Thymus (tissue), 11 donors: ENCODE results near the gene EMSY. TPM values are rescaled to one million over a fixed set of nuclear protein-coding genes. Genes with fewer than 3 reads are reported as not detected.
A peak's percentile ranks its signal among the peaks of the same experiment; 100 is the strongest.

ENCODE experiments used
- DNase-seq, 9 donors: peaks; one replicate each; pipeline ENCODE4 v3.0.0-alpha.2; 2013; ENCODE audit warnings: low spot score in 9 of 9, low read depth in 6 of 9, missing footprints in 1 of 9
- H3K27ac ChIP-seq, 2 donors: one replicate each; pipeline ENCODE4 v1.5.1; 2013; ENCODE audit warnings: control low read depth in 1 of 2, low read depth in 1 of 2, low read length in 1 of 2, mild to moderate bottlenecking in 1 of 2, moderate library complexity in 1 of 2
- H3K27me3 ChIP-seq, 2 donors: one replicate each; pipeline ENCODE4 v1.5.1; 2013; ENCODE audit warnings: low read length in 1 of 2; ENCODE audit not compliant: control insufficient read depth in 2 of 2, insufficient read depth in 1 of 2
- H3K36me3 ChIP-seq, 2 donors: one replicate each; pipeline ENCODE4 v1.5.1; 2013; ENCODE audit warnings: low read length in 1 of 2, mild to moderate bottlenecking in 1 of 2, moderate library complexity in 1 of 2; ENCODE audit not compliant: control insufficient read depth in 2 of 2, insufficient read depth in 2 of 2
- H3K4me1 ChIP-seq, 2 donors: one replicate each; pipeline ENCODE4 v1.5.1; 2013; ENCODE audit warnings: low read length in 2 of 2; ENCODE audit not compliant: control insufficient read depth in 2 of 2, insufficient read depth in 2 of 2
- H3K4me3 ChIP-seq, 2 donors: one replicate each; pipeline ENCODE4 v1.5.1; 2013; ENCODE audit warnings: low read length in 2 of 2, control low read depth in 1 of 2, mild to moderate bottlenecking in 1 of 2
- H3K9me3 ChIP-seq, 2 donors: one replicate each; pipeline ENCODE4 v1.5.1; 2013; ENCODE audit warnings: low read length in 1 of 2, mild to moderate bottlenecking in 1 of 2; ENCODE audit not compliant: control insufficient read depth in 2 of 2, insufficient read depth in 1 of 2
- WGBS: extraction: QIAGEN DNeasy Blood & Tissue Kit; methylation state at CpG from one replicate; pipeline ENCODE4 v1.1.7; 2013; 5-methylcytosine and 5-hydroxymethylcytosine counted together
- polyA plus RNA-seq: library from polyadenylated mRNA; stranded (reverse); fragments of 200-250 nt; gene quantifications from one replicate; pipeline ENCODE4 v1.2.3, GENCODE V29; 2013
- total RNA-seq: library from RNA; stranded (reverse); fragments of 120-200 nt; gene quantifications from one replicate; pipeline ENCODE4 v1.2.4, GENCODE V29; 2013
- donor health status: healthy.

The EMSY gene
- total and polyA plus RNA-seq, 2 donors: 9.3 to 11.8 TPM

DNA sequence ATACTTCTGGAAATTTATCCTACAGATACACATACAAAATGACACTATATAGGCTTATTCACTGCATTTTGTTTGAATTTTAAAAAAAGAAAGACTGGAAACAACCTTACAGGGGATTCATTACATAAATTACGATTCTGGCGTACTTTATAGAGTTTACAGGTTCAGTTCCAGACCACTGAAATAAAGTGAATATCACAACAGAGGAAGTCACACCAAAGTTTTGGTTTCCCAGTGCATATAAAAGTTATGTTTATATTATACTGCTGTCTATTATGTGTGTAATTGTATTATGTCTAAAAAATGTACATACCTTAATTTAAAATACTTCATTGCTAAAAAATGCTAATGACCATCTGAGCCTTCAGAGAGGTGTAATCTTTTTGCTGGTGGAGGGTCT lies 62.0 kb downstream of the EMSY start:
- DNase-seq: no peak
- Histone ChIP-seq H3K27me3 (no peaks in the 10 kb centered on the region), H3K27ac (no peak overlapping the region), H3K4me1 (no peaks in the 10 kb centered on the region), H3K4me3 (no peak overlapping the region), H3K36me3 (peaks cover 0 to 4% of the 10 kb centered on the region in 2 donors), H3K9me3 (no peaks in the 10 kb centered on the region)
- WGBS: 97% methylated on average over 2 of the region's 2 CpGs

DNA sequence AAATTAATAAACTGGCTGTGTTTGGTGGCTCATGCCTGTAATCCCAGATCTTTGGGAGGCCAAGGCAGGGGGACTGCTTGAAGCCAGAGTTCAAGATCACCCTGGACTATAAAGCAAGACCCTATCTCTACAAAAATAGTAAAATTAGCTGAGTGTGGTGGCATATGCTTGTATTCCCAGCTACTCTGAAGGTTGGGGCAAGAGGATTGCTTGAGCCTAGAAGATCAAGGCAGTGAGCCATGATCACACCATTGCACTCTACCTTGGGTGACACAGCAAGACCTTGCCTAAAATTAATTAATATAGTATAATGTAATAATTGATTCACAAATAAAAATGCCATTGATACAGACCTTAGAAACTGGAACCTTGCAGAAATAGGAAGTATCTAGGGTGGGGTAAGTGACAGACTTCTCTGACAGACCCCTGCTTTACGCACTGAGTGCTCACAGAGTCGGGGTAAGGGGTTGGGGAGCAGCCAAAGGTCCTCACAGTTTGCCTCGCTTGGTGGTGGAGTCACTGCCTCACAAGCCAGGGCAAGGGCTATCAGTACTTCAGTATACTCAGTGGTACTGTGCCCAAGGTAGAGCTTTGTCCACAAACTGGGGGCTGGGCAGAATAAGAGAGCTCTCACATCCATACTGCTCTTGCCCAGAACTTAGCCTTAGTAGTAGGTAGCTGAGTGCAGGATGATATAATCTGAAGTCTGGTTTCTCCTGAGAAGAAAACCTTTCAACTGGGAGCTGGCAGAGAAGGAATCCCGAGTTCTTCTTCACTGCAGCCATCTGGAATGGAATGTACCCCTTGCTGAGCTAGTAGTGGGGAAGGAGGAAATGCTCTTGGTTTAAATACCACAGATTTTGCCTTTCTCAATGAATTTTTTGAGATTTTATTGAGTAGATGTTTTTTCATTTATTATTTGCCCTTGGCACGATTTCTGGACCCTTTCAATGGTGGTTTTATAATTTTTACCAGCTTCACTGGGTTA lies 65.5 kb downstream of the EMSY start:
- Histone ChIP-seq H3K27ac (no peak overlapping the region), H3K4me1 (no peaks in the 10 kb centered on the region), H3K27me3 (no peaks in the 10 kb centered on the region), H3K36me3 (peaks cover 4 to 8% of the 10 kb centered on the region in 2 donors), H3K4me3 (no peak overlapping the region), H3K9me3 (no peaks in the 10 kb centered on the region)
- no peak for DNase-seq
- 96% methylated on average over 5 of the region's 5 CpGs for WGBS

DNA sequence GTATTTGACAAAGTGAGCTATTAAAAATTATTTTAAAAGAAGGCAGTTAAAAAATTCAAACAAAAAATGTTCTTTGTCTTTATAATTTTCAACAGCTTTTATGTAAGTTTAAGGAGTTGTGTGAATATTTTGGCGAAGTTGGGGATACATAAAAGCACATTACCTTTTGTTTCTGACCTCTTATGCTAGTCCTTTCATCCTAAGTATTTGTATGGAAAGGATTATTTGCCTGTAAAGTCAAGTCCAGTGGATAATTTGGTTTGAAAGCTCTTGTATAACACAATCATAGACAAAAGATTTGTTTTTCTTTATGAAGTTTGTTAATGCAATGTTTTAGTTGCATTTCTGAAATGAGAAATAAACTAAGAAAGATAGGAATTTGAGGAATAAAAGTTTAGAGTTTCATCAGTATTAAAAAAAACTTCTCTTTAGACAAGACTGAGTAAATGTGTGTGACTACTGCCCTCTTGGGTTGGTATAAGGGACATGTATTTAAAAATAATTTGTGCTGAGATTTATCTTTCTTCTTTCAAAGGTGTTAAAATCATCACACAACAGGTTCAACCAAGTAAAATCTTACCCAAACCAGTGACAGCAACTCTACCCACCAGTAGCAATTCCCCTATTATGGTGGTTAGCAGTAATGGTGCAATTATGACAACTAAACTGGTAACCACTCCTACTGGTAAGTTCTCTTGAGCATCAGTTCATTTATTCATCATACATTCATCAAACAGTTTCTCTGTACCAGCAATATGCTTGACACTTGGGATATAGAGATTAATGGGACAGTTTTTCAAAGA lies 68.2 kb downstream of the EMSY start:
- H3K4me3 ChIP-seq: no peak overlapping the region
- H3K36me3 ChIP-seq: peaks cover 4 to 8% of the 10 kb centered on the region in 2 donors
- no peaks in the 10 kb centered on the region for H3K4me1 ChIP-seq
- H3K9me3 ChIP-seq: no peaks in the 10 kb centered on the region
- 95% methylated on average over 1 of the region's 1 CpG for WGBS
- no peaks in the 10 kb centered on the region for H3K27me3 ChIP-seq
- H3K27ac ChIP-seq: no peak overlapping the region
- peak in 1 of 9 donors; percentile 0 for DNase-seq

DNA sequence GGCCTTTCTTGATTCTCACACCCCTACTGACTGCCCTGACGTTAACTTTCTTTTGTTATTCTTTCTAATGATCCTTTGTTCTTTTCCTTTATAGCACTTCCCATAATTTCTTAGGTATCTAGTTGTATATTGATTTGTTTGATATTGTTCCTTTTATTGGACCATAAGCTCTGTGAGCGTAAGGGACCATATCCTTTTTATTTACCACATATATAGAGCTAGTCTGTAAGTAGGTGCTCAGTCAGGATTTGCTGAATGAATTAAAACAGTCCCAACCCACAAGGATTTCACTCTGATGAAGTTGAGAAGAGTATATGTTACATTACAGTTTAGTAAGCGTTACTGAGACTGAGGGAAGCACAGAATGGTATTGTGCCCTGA lies 68.8 kb downstream of the EMSY start:
- Histone ChIP-seq H3K4me3 (no peak overlapping the region), H3K4me1 (no peaks in the 10 kb centered on the region), H3K36me3 (peaks cover 1 to 8% of the 10 kb centered on the region in 2 donors), H3K27ac (no peak overlapping the region), H3K27me3 (no peaks in the 10 kb centered on the region), H3K9me3 (no peaks in the 10 kb centered on the region)
- over 99% methylated on average over 3 of the region's 3 CpGs for WGBS
- DNase-seq: no peak

DNA sequence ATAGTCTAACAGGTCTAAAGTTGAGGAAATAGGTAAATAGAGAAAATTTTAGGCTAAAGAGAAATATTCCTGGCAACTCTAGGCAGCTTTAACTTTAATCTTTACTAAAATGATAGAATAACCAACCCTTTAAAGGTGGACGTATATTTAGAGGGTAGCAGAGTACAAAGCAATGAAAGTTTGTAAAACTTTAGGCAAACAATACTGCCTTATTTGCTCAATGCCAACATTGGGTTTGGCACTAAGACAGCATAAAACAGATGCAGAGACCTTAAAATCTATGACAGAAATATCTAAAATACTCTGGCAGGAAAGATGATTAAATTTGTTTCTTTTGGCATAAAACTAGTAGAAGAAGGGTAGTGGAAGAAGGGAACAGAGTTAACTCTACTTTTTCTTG lies 70.7 kb downstream of the EMSY start:
- peaks cover 0 to 8% of the 10 kb centered on the region in 2 donors for H3K36me3 ChIP-seq
- no peaks in the 10 kb centered on the region for H3K4me1 ChIP-seq
- no peak overlapping the region for H3K27ac ChIP-seq
- no peaks in the 10 kb centered on the region for H3K27me3 ChIP-seq
- DNase-seq: no peak
- H3K9me3 ChIP-seq: no peaks in the 10 kb centered on the region
- 95% methylated on average over 1 of the region's 1 CpG for WGBS
- H3K4me3 ChIP-seq: no peak overlapping the region

DNA sequence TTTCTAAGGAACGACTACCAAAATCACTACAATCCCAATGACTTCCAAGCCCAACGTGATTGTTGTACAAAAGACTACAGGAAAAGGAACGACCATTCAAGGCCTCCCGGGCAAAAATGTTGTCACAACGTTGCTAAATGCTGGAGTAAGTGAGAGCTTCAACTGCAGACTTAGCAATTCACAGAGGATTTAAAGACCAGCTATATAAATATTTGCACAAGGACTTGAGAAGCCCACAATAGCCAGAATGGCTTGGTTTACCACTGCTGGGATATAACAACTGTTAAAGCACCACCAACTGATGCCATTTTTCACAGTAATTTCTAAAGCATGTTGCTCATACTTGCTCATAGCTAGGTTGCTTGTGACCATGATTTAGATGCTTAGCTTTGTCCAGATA lies 78.3 kb downstream of the EMSY start:
- Histone ChIP-seq H3K36me3 (peaks cover 7 to 38% of the 10 kb centered on the region in 2 donors), H3K9me3 (no peaks in the 10 kb centered on the region), H3K27me3 (no peaks in the 10 kb centered on the region), H3K27ac (no peak overlapping the region), H3K4me3 (no peak overlapping the region), H3K4me1 (no peaks in the 10 kb centered on the region)
- 93% methylated on average over 5 of the region's 5 CpGs for WGBS
- DNase-seq: no peak

DNA sequence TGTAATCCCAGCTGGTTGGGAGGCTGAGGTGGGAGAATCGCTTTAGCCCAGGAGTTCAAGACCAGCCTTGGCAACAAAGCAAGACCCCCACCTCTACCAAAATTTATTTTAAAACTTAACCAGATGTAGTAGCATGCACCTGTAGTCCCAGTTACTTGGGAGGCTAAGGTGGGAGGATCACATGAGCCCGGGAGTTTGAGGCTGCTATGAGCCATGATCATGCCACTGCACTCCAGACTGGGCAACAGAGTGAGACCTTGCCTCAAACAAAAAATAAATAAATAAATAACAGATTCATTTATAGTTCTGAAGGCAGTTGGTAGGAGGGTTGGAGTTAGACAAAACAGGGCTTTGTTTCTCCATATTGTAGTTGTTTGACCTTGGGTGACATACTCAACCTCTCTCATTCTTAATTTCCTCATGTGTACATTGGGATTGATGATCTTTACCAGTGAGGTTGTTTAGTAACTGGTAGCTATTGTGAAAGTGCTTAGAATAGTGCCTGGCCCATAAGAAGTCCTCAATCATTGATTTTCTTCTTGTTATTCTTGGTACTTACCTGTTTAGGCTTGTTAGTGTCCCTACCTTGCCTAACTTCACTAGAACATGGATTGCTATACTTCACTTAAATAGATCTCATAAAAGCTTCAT lies 79.1 kb downstream of the EMSY start:
- Histone ChIP-seq H3K36me3 (peaks cover 7 to 43% of the 10 kb centered on the region in 2 donors), H3K27ac (no peak overlapping the region), H3K4me3 (no peak overlapping the region), H3K4me1 (no peaks in the 10 kb centered on the region), H3K27me3 (no peaks in the 10 kb centered on the region), H3K9me3 (no peaks in the 10 kb centered on the region)
- over 99% methylated on average over 2 of the region's 2 CpGs for WGBS
- no peak for DNase-seq

DNA sequence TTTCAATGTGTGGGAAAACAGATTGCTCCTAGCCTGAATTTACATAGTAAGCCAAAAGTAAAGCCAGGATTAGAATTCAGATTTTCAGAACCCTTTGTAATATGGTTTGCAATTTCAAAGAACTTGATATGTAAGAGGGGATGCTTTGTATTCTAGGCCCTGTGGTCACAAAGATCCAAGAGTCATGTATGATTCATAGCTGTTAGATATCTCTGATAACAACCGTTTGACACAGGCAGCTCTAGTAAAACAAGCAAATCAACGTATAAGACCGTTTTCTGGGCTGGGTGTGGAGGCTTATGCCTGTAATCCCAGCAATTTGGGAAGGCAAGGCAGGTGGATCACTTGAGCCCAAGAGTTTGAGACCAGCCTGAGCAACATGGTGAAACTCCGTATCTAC lies 79.6 kb downstream of the EMSY start:
- no peaks in the 10 kb centered on the region for H3K4me1 ChIP-seq
- DNase-seq: no peak
- H3K27ac ChIP-seq: no peak overlapping the region
- no peaks in the 10 kb centered on the region for H3K9me3 ChIP-seq
- H3K36me3 ChIP-seq: peaks cover 7 to 47% of the 10 kb centered on the region in 2 donors
- 92% methylated on average over 4 of the region's 4 CpGs for WGBS
- H3K4me3 ChIP-seq: no peak overlapping the region
- no peaks in the 10 kb centered on the region for H3K27me3 ChIP-seq
